K562 (cell line): ENCODE measurements around the gene AK4.

Experiments
- ATF7 ChIP-seq: fragments of 450-650 bp; IDR thresholded peaks from 2 replicates; pipeline ENCODE4 v1.7.1; 2014; ENCODE audit warnings: mild to moderate bottlenecking, moderate library complexity
- CBFA2T2 ChIP-seq: fragments of 450-650 bp; conservative IDR thresholded peaks from 2 replicates; pipeline ENCODE4 v1.6.1; 2017; ENCODE audit warnings: mild to moderate bottlenecking
- KDM4B ChIP-seq, 2 experiments: fragments of 450-650 bp in 1 of 2; sonication (generic) in 1 of 2; IDR thresholded peaks; 2 replicates each; pipeline ENCODE4 v1.6.1; 2016 to 2017; ENCODE audit warnings: borderline replicate concordance in 2 of 2, antibody characterized with exemption in 1 of 2, low read depth in 1 of 2, mild to moderate bottlenecking in 1 of 2
- RNF2 ChIP-seq: sonication (generic); IDR thresholded peaks from 2 replicates; pipeline ENCODE4 v1.6.1; 2016
- TCF7L2 ChIP-seq: fragments of 150-350 bp; IDR thresholded peaks from 2 replicates; pipeline ENCODE4 v1.6.1; 2016; ENCODE audit warnings: low read depth, mild to moderate bottlenecking, low read length, moderate library complexity
- THRAP3 ChIP-seq: fragments of 450-650 bp; IDR thresholded peaks from 2 replicates; pipeline ENCODE4 v1.6.1; 2016; ENCODE audit warnings: mild to moderate bottlenecking, inconsistent platforms, borderline replicate concordance
- TOE1 ChIP-seq, 2 experiments: fragments of 450-650 bp in 1 of 2; sonication (generic) in 1 of 2; formaldehyde crosslinking in 1 of 2; IDR thresholded peaks; 2 replicates each; pipeline versions ENCODE4 v1.7.1 to v1.8.0; 2016 to 2022; ENCODE audit warnings: borderline replicate concordance in 2 of 2, mild to moderate bottlenecking in 2 of 2, antibody characterized with exemption in 1 of 2, inconsistent platforms in 1 of 2, low read depth in 1 of 2, missing genetic modification reagents in 1 of 2, moderate library complexity in 1 of 2
- YY1 ChIP-seq, 3 experiments: IDR thresholded peaks; 2 replicates each; pipeline ENCODE4 v1.6.1; 2011; ENCODE audit warnings: low read length in 2 of 3, mild to moderate bottlenecking in 2 of 3, moderate library complexity in 2 of 3, borderline replicate concordance in 1 of 3, control low read depth in 1 of 3, low read depth in 1 of 3; ENCODE audit not compliant: insufficient read depth in 3 of 3, insufficient replicate concordance in 2 of 3, control insufficient read depth in 1 of 3, insufficient read length in 1 of 3; ENCODE audit errors: extremely low read depth in 1 of 3
- ZNF165 ChIP-seq: fragments of 250-450 bp; sonication (Bioruptor Pico); IDR thresholded peaks from 2 replicates; pipeline ENCODE4 v1.4.0; 2020; ENCODE audit warnings: borderline replicate concordance
- ZNF274 ChIP-seq: IDR thresholded peaks from 2 replicates; pipeline ENCODE4 v1.6.1; 2011; ENCODE audit warnings: low read depth, mild to moderate bottlenecking, low read length, moderate library complexity, borderline replicate concordance
- TF ChIP-seq, protein P1 (sequence below), 3 experiments: IDR thresholded peaks in 2 of 3; conservative IDR thresholded peaks in 1 of 3; 2 replicates each; pipeline ENCODE4 v1.5.1; 2011 to 2012; ENCODE audit warnings: low read length in 3 of 3, mild to moderate bottlenecking in 3 of 3, control low read depth in 2 of 3, improper control_type of control experiment in 1 of 3, inconsistent platforms in 1 of 3, low read depth in 1 of 3, mixed read lengths in 1 of 3, moderate library complexity in 1 of 3; ENCODE audit not compliant: insufficient read depth in 2 of 3
- TF ChIP-seq, protein P2 (sequence below): sonication (generic); formaldehyde crosslinking; IDR thresholded peaks from 2 replicates; pipeline ENCODE4 v1.5.0; 2020; ENCODE audit warnings: missing genetic modification reagents
- TF ChIP-seq, protein P3 (sequence below): fragments of 450-650 bp; IDR thresholded peaks from 2 replicates; pipeline ENCODE4 v1.6.1; 2016; ENCODE audit warnings: mild to moderate bottlenecking, moderate library complexity
- TF ChIP-seq, protein P4 (sequence below): fragments of 450-650 bp; formaldehyde crosslinking; IDR thresholded peaks from 2 replicates; pipeline ENCODE4 v1.4.0; 2020; ENCODE audit warnings: mild to moderate bottlenecking, mixed read lengths

DNA sequence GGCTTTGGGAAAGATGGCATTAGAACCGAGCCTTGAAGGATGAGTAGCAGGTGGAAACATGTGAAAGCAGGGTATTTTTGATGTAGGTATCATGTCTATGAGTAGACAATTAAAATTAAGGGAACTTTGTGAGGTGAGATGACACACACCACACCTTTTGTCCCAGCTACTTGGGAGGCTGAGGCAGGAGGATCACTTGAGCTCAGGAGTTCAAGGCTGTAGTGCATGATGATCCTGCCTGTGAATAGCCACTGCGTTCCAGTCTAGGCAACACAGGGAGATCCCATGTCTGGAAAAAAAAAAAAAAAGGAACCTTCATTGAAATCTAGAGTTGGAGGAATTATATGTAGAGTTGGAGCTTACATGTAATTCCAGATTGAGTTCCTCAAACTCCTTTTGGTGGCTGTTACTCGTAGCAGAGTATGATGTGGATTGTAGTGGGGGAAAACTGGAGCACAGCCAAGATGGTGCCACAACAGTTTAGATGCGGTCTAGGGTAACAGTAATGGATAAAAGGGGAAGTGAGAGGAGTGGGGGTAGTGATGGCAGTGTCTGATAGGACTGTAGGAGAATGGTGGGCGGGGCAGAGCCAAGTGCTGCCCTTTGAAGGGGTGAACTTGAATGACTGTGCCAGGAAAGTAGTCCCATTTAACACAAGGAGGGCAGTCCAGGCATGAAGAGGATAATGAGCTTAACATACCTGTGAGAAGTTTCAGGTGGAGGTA is 17.4 kb downstream of the AK4 start:
- TF ChIP-seq, protein P1, sequence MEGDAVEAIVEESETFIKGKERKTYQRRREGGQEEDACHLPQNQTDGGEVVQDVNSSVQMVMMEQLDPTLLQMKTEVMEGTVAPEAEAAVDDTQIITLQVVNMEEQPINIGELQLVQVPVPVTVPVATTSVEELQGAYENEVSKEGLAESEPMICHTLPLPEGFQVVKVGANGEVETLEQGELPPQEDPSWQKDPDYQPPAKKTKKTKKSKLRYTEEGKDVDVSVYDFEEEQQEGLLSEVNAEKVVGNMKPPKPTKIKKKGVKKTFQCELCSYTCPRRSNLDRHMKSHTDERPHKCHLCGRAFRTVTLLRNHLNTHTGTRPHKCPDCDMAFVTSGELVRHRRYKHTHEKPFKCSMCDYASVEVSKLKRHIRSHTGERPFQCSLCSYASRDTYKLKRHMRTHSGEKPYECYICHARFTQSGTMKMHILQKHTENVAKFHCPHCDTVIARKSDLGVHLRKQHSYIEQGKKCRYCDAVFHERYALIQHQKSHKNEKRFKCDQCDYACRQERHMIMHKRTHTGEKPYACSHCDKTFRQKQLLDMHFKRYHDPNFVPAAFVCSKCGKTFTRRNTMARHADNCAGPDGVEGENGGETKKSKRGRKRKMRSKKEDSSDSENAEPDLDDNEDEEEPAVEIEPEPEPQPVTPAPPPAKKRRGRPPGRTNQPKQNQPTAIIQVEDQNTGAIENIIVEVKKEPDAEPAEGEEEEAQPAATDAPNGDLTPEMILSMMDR (IDR thresholded peaks at IDR 0.05 in 2 of 3, conservative IDR thresholded peaks at IDR 0.05 in 1 of 3; ENCODE audit: insufficient read depth in 2 of 3, low read depth in 1 of 3, low read length in 3 of 3) = no peak
- TF ChIP-seq CBFA2T2 (no peak), ZNF274 (no peak), YY1 (IDR thresholded peaks at IDR 0.05; ENCODE audit: borderline replicate concordance in 1 of 3, control insufficient read depth in 1 of 3, extremely low read depth in 1 of 3, insufficient read depth in 3 of 3, insufficient read length in 1 of 3, insufficient replicate concordance in 2 of 3, low read depth in 1 of 3, low read length in 2 of 3) (peak in 1 of 3 experiments; percentile 14), RNF2 (peak; percentile 72; the same call in 1 of the 2 replicates), TCF7L2 (no peak), ATF7 (peak; percentile 36; the same call in 1 of the 2 replicates), KDM4B (IDR thresholded peaks at IDR 0.05; ENCODE audit: borderline replicate concordance in 2 of 2, low read depth in 1 of 2) (no peak), ZNF165 (CRISPR knock-in tag) (no peak), THRAP3 (no peak), TOE1 (IDR thresholded peaks at IDR 0.05; ENCODE audit: borderline replicate concordance) (no peak), TOE1 (CRISPR knock-in tag; IDR thresholded peaks at IDR 0.05; ENCODE audit: borderline replicate concordance, low read depth) (no peak)
- TF ChIP-seq, protein P2, sequence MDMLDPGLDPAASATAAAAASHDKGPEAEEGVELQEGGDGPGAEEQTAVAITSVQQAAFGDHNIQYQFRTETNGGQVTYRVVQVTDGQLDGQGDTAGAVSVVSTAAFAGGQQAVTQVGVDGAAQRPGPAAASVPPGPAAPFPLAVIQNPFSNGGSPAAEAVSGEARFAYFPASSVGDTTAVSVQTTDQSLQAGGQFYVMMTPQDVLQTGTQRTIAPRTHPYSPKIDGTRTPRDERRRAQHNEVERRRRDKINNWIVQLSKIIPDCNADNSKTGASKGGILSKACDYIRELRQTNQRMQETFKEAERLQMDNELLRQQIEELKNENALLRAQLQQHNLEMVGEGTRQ = no peak
- TF ChIP-seq, protein P3, sequence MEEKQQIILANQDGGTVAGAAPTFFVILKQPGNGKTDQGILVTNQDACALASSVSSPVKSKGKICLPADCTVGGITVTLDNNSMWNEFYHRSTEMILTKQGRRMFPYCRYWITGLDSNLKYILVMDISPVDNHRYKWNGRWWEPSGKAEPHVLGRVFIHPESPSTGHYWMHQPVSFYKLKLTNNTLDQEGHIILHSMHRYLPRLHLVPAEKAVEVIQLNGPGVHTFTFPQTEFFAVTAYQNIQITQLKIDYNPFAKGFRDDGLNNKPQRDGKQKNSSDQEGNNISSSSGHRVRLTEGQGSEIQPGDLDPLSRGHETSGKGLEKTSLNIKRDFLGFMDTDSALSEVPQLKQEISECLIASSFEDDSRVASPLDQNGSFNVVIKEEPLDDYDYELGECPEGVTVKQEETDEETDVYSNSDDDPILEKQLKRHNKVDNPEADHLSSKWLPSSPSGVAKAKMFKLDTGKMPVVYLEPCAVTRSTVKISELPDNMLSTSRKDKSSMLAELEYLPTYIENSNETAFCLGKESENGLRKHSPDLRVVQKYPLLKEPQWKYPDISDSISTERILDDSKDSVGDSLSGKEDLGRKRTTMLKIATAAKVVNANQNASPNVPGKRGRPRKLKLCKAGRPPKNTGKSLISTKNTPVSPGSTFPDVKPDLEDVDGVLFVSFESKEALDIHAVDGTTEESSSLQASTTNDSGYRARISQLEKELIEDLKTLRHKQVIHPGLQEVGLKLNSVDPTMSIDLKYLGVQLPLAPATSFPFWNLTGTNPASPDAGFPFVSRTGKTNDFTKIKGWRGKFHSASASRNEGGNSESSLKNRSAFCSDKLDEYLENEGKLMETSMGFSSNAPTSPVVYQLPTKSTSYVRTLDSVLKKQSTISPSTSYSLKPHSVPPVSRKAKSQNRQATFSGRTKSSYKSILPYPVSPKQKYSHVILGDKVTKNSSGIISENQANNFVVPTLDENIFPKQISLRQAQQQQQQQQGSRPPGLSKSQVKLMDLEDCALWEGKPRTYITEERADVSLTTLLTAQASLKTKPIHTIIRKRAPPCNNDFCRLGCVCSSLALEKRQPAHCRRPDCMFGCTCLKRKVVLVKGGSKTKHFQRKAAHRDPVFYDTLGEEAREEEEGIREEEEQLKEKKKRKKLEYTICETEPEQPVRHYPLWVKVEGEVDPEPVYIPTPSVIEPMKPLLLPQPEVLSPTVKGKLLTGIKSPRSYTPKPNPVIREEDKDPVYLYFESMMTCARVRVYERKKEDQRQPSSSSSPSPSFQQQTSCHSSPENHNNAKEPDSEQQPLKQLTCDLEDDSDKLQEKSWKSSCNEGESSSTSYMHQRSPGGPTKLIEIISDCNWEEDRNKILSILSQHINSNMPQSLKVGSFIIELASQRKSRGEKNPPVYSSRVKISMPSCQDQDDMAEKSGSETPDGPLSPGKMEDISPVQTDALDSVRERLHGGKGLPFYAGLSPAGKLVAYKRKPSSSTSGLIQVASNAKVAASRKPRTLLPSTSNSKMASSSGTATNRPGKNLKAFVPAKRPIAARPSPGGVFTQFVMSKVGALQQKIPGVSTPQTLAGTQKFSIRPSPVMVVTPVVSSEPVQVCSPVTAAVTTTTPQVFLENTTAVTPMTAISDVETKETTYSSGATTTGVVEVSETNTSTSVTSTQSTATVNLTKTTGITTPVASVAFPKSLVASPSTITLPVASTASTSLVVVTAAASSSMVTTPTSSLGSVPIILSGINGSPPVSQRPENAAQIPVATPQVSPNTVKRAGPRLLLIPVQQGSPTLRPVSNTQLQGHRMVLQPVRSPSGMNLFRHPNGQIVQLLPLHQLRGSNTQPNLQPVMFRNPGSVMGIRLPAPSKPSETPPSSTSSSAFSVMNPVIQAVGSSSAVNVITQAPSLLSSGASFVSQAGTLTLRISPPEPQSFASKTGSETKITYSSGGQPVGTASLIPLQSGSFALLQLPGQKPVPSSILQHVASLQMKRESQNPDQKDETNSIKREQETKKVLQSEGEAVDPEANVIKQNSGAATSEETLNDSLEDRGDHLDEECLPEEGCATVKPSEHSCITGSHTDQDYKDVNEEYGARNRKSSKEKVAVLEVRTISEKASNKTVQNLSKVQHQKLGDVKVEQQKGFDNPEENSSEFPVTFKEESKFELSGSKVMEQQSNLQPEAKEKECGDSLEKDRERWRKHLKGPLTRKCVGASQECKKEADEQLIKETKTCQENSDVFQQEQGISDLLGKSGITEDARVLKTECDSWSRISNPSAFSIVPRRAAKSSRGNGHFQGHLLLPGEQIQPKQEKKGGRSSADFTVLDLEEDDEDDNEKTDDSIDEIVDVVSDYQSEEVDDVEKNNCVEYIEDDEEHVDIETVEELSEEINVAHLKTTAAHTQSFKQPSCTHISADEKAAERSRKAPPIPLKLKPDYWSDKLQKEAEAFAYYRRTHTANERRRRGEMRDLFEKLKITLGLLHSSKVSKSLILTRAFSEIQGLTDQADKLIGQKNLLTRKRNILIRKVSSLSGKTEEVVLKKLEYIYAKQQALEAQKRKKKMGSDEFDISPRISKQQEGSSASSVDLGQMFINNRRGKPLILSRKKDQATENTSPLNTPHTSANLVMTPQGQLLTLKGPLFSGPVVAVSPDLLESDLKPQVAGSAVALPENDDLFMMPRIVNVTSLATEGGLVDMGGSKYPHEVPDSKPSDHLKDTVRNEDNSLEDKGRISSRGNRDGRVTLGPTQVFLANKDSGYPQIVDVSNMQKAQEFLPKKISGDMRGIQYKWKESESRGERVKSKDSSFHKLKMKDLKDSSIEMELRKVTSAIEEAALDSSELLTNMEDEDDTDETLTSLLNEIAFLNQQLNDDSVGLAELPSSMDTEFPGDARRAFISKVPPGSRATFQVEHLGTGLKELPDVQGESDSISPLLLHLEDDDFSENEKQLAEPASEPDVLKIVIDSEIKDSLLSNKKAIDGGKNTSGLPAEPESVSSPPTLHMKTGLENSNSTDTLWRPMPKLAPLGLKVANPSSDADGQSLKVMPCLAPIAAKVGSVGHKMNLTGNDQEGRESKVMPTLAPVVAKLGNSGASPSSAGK = no peak
- TF ChIP-seq, protein P4, sequence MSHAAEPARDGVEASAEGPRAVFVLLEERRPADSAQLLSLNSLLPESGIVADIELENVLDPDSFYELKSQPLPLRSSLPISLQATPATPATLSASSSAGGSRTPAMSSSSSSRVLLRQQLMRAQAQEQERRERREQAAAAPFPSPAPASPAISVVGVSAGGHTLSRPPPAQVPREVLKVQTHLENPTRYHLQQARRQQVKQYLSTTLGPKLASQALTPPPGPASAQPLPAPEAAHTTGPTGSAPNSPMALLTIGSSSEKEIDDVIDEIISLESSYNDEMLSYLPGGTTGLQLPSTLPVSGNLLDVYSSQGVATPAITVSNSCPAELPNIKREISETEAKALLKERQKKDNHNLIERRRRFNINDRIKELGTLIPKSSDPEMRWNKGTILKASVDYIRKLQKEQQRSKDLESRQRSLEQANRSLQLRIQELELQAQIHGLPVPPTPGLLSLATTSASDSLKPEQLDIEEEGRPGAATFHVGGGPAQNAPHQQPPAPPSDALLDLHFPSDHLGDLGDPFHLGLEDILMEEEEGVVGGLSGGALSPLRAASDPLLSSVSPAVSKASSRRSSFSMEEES (CRISPR knock-in tag) = no peak
